Measurements from ENCODE around the gene DPP7.

GRCh38 chr9:137143459-137143858 lies 28.9 kb upstream of the DPP7 start:
- no peak for TF ChIP-seq CTCF (IDR thresholded peaks at IDR 0.05)
- TF ChIP-seq POLR2A (IDR thresholded peaks at IDR 0.05): no peak
